OCI-LY7 (cell line): Measurements from ENCODE around the gene THTPA.

Experiments used
- EZH2phosphoT487 ChIP-seq: fragments of 200-600 bp; sonication (generic); IDR thresholded peaks from 2 replicates; pipeline ENCODE4 v1.6.1; 2018; ENCODE audit warnings: low read depth, borderline replicate concordance, mild to moderate bottlenecking, mixed run types, antibody characterized with exemption, low read length, moderate library complexity, mixed read lengths
- TF ChIP-seq, protein P1 (sequence below): fragments of 200-600 bp; sonication (generic); conservative IDR thresholded peaks from 2 replicates; pipeline ENCODE4 v1.5.1; 2014; ENCODE audit warnings: mild to moderate bottlenecking, antibody characterized with exemption, low read length, moderate library complexity, mixed read lengths

GRCh38 chr14:23550131-23550811, 5.8 kb upstream of the THTPA start:
- TF ChIP-seq, protein P1, sequence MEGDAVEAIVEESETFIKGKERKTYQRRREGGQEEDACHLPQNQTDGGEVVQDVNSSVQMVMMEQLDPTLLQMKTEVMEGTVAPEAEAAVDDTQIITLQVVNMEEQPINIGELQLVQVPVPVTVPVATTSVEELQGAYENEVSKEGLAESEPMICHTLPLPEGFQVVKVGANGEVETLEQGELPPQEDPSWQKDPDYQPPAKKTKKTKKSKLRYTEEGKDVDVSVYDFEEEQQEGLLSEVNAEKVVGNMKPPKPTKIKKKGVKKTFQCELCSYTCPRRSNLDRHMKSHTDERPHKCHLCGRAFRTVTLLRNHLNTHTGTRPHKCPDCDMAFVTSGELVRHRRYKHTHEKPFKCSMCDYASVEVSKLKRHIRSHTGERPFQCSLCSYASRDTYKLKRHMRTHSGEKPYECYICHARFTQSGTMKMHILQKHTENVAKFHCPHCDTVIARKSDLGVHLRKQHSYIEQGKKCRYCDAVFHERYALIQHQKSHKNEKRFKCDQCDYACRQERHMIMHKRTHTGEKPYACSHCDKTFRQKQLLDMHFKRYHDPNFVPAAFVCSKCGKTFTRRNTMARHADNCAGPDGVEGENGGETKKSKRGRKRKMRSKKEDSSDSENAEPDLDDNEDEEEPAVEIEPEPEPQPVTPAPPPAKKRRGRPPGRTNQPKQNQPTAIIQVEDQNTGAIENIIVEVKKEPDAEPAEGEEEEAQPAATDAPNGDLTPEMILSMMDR: no peak
- no peak for TF ChIP-seq EZH2phosphoT487
